ENCODE results near the gene SERPINB1. TPM values are rescaled to one million over a fixed set of nuclear protein-coding genes. Genes with fewer than 3 reads are reported as not detected.
A peak's percentile ranks its signal among the peaks of the same experiment; 100 is the strongest.

The SERPINB1 gene
- total and polyA plus RNA-seq, 4 donors: 58.0 to 242 (median 95.7) TPM

DNA sequence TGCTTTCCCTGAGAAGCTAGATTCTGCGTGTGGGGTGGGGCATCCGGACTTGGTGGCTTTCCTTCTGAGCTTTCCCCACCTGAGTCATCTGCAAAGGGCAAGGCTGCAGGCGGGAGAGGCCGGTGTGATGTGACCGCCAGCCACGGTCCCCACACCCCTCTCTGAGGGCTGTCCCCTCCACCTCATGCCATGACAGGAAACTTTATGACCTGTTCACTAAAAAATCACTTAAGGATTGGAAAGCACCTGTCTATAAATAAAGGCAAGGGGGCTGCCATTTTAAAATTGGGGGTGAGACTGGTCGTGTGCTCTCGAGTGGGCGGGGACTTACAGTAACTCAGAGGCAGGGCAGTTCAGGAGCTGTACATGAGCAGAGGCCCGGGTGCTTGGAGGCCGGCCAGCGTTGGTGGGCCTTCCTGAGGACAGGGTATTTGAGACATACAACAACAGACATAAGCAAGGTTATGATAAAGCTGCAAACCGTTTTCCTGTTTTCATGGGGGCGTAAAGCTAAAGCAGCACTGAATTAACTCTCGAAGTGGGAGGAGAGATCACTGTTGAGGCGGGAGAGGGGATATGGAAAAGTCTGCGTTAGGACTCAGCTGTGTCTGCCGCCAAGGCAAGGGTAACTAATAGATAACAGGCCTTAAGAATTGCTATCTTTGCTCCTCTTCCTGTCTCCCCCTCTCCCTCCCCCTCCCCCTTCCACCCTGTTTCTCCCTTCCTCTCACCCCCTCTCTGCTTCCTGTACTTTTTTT is 16.1 kb upstream of the SERPINB1 start:
- H3K4me1 ChIP-seq (ENCODE audit: control insufficient read depth in 5 of 5, insufficient read depth in 5 of 5, low read length in 5 of 5): peaks cover 3 to 42% (median 11%) of the 10 kb centered on the region in 5 donors
- H3K36me3 ChIP-seq (ENCODE audit: control insufficient read depth in 4 of 4, insufficient read depth in 4 of 4, low read length in 4 of 4): no peaks in the 10 kb centered on the region
- peak overlapping the region; percentile 72 to 85 for H3K27ac ChIP-seq (ENCODE audit: low read depth in 1 of 2, low read length in 1 of 2)
- 12 to 21% methylated on average over 18 of the region's 18 CpGs for WGBS, 2 donors
- ATAC-seq (ENCODE audit: insufficient read depth, low FRiP score): peak; percentile 23
- no peaks in the 10 kb centered on the region for H3K27me3 ChIP-seq (ENCODE audit: control insufficient read depth in 3 of 3, insufficient read depth in 3 of 3, low read length in 2 of 3)
- TF ChIP-seq, protein P1, sequence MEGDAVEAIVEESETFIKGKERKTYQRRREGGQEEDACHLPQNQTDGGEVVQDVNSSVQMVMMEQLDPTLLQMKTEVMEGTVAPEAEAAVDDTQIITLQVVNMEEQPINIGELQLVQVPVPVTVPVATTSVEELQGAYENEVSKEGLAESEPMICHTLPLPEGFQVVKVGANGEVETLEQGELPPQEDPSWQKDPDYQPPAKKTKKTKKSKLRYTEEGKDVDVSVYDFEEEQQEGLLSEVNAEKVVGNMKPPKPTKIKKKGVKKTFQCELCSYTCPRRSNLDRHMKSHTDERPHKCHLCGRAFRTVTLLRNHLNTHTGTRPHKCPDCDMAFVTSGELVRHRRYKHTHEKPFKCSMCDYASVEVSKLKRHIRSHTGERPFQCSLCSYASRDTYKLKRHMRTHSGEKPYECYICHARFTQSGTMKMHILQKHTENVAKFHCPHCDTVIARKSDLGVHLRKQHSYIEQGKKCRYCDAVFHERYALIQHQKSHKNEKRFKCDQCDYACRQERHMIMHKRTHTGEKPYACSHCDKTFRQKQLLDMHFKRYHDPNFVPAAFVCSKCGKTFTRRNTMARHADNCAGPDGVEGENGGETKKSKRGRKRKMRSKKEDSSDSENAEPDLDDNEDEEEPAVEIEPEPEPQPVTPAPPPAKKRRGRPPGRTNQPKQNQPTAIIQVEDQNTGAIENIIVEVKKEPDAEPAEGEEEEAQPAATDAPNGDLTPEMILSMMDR (IDR thresholded peaks at IDR 0.05; ENCODE audit: control extremely low read depth, extremely low read depth): no peak
- H3K9ac ChIP-seq (ENCODE audit: insufficient read depth in 1 of 2, low read length in 2 of 2): peak overlapping the region in 1 of 2 donors; percentile 64
- no peak overlapping the region for H3K4me3 ChIP-seq
- peaks cover 0 to 2% (median 0%) of the 10 kb centered on the region in 4 donors for H3K9me3 ChIP-seq (ENCODE audit: control insufficient read depth in 4 of 4, insufficient read depth in 3 of 4, low read length in 3 of 4)
- DNase-seq: peak; percentile 86 to 93 (median 90)

- 79% methylated on average over 7 of the region's 7 CpGs for WGBS, 2 donors
- no peak for DNase-seq
- no peak overlapping the region for H3K4me3 ChIP-seq
- H3K27ac ChIP-seq (ENCODE audit: low read depth in 1 of 2, low read length in 1 of 2): peak overlapping the region; percentile 33 to 42
- peaks cover 0 to 2% (median 0%) of the 10 kb centered on the region in 4 donors for H3K9me3 ChIP-seq (ENCODE audit: control insufficient read depth in 4 of 4, insufficient read depth in 3 of 4, low read length in 3 of 4)
- H3K27me3 ChIP-seq (ENCODE audit: control insufficient read depth in 3 of 3, insufficient read depth in 3 of 3, low read length in 2 of 3): no peaks in the 10 kb centered on the region
- no peak overlapping the region for H3K9ac ChIP-seq (ENCODE audit: insufficient read depth in 1 of 2, low read length in 2 of 2)
- ATAC-seq (ENCODE audit: insufficient read depth, low FRiP score): no peak
- H3K4me1 ChIP-seq (ENCODE audit: control insufficient read depth in 5 of 5, insufficient read depth in 5 of 5, low read length in 5 of 5): peaks cover 3 to 42% (median 12%) of the 10 kb centered on the region in 5 donors
- TF ChIP-seq, protein P1 (IDR thresholded peaks at IDR 0.05; ENCODE audit: control extremely low read depth, extremely low read depth): no peak
- no peaks in the 10 kb centered on the region for H3K36me3 ChIP-seq (ENCODE audit: control insufficient read depth in 4 of 4, insufficient read depth in 4 of 4, low read length in 4 of 4)
Measured at GRCh38 chr6:2857185-2857579, 15.5 kb upstream of the SERPINB1 start.

DNA sequence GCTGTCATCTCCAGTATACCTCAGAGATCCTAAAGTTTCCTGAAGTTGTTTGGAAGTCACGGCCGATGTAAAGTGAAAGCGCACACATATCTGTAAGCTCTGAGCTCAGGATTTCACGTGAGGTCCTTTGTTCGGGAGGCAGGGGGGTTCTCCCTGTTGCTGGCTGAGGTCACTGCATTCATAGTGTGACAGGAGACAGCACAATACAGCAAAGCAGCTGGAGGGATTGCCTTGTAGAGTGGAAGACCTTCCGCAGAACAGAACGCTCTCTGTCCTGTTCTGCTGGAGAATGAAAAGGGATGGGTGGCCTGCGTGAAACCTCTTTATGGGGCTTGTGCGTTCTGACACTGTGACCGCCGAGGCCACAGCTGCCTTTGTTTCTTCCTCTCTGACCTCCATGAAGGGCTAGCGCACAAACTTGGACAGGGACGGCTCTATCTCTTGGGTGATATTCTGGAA is 13.4 kb upstream of the SERPINB1 start:
- DNase-seq (peak in 2 of 3 donors; percentile 59 to 65), ATAC-seq (ENCODE audit: insufficient read depth, low FRiP score) (no peak)
- Histone ChIP-seq H3K4me1 (ENCODE audit: control insufficient read depth in 5 of 5, insufficient read depth in 5 of 5, low read length in 5 of 5) (peaks cover 3 to 46% (median 13%) of the 10 kb centered on the region in 5 donors), H3K9ac (ENCODE audit: insufficient read depth in 1 of 2, low read length in 2 of 2) (peak overlapping the region in 1 of 2 donors; percentile 2), H3K27me3 (ENCODE audit: control insufficient read depth in 3 of 3, insufficient read depth in 3 of 3, low read length in 2 of 3) (no peaks in the 10 kb centered on the region), H3K27ac (ENCODE audit: low read depth in 1 of 2, low read length in 1 of 2) (peak overlapping the region; percentile 72 to 96), H3K4me3 (no peak overlapping the region), H3K9me3 (ENCODE audit: control insufficient read depth in 4 of 4, insufficient read depth in 3 of 4, low read length in 3 of 4) (peaks cover 0 to 2% (median 0%) of the 10 kb centered on the region in 4 donors), H3K36me3 (ENCODE audit: control insufficient read depth in 4 of 4, insufficient read depth in 4 of 4, low read length in 4 of 4) (no peaks in the 10 kb centered on the region)
- 63 to 64% methylated on average over 13 of the region's 13 CpGs for WGBS, 2 donors
- TF ChIP-seq, protein P1 (IDR thresholded peaks at IDR 0.05; ENCODE audit: control extremely low read depth, extremely low read depth): no peak

Measured in lung (tissue), 12 donors.